Gastrocnemius medialis (tissue), 4 donors: Measurements from ENCODE around the gene BRF1. TPM values are rescaled to one million over a fixed set of nuclear protein-coding genes. Genes with fewer than 3 reads are reported as not detected.

ENCODE experiments used
- ATAC-seq, 2 donors: fragments of 150-250 bp; one replicate each; pipeline ENCODE4 v1.9.1; 2016
- DNase-seq, 2 donors: peaks; one replicate each; pipeline ENCODE4 v3.0.0-alpha.2; 2019
- H3K27ac ChIP-seq, 4 donors: fragments of 200-600 bp; sonication (generic); 1 replicate in 1 of 4; 2 replicates in 3 of 4; pipeline ENCODE4 v1.5.1; 2016 to 2018; ENCODE audit warnings: mild to moderate bottlenecking in 2 of 4, moderate library complexity in 1 of 4
- H3K27me3 ChIP-seq, 3 donors: fragments of 200-600 bp; sonication (generic) in 2 of 3; 1 replicate in 1 of 3; 2 replicates in 2 of 3; pipeline versions ENCODE4 v1.5.1 to v1.6.0; 2016 to 2019; ENCODE audit warnings: mild to moderate bottlenecking in 1 of 3, moderate library complexity in 1 of 3
- H3K36me3 ChIP-seq, 2 donors: fragments of 200-600 bp; sonication (generic) in 1 of 2; one replicate each; pipeline ENCODE4 v1.5.1; 2017 to 2018
- H3K4me1 ChIP-seq, 2 donors: fragments of 200-600 bp; sonication (generic) in 1 of 2; one replicate each; pipeline ENCODE4 v1.5.1; 2016 to 2017; ENCODE audit warnings: mild to moderate bottlenecking in 2 of 2
- H3K4me3 ChIP-seq, 4 donors: fragments of 200-600 bp; sonication (generic) in 3 of 4; 1 replicate in 1 of 4; 2 replicates in 3 of 4; pipeline ENCODE4 v1.5.1; 2016 to 2019; ENCODE audit warnings: mild to moderate bottlenecking in 2 of 4
- H3K9me3 ChIP-seq, 3 donors: fragments of 200-600 bp; sonication (generic) in 2 of 3; 1 replicate in 1 of 3; 2 replicates in 2 of 3; pipeline ENCODE4 v1.5.1; 2016 to 2019
- CTCF ChIP-seq, 5 experiments: fragments of 450-650 bp in 3 of 5; fragments of 200-600 bp in 2 of 5; sonication (generic) in 2 of 5; IDR thresholded peaks in 4 of 5; conservative IDR thresholded peaks in 1 of 5; 1 replicate in 4 of 5; 2 replicates in 1 of 5; pipeline ENCODE4 v1.5.1; 2016 to 2019; ENCODE audit warnings: antibody characterized with exemption in 5 of 5, mild to moderate bottlenecking in 3 of 5, moderate library complexity in 3 of 5
- POLR2A ChIP-seq, 2 donors: fragments of 450-650 bp; IDR thresholded peaks; one replicate each; pipeline ENCODE4 v1.6.1; 2017; ENCODE audit warnings: antibody characterized with exemption in 2 of 2, mild to moderate bottlenecking in 2 of 2, moderate library complexity in 2 of 2
- in situ Hi-C, 4 donors: fragments of 200-750 bp; cut with MboI; loops; one replicate each; pipeline versions ENCODE4 v1.15.0 to v1.8.0; 2017; ENCODE audit warnings: low sequenced_read_pairs in 4 of 4
- intact Hi-C: fragments of 100-400 bp; cut with DNase I; formaldehyde crosslinking; loops from one replicate; pipeline ENCODE4 v1.15.1; 2023; ENCODE audit warnings: low total_unique reads
- total RNA-seq, 4 donors: library from RNA; depleted of rRNA; stranded (reverse); fragments of >200 nt; gene quantifications; one replicate each; pipeline versions ENCODE4 v1.1.0 to v1.2.3, GENCODE V29; 2016

The BRF1 gene
- total RNA-seq, 4 donors from 2014 or later: 19.5 to 27.4 (median 21.4) TPM

- H3K27me3 ChIP-seq: no peaks in the 10 kb centered on the region
- intact Hi-C loops (no loop called here), in situ Hi-C loops (no loop called here)
- DNase-seq (no peak), ATAC-seq (no peak)
- H3K36me3 ChIP-seq: no peaks in the 10 kb centered on the region
- H3K4me1 ChIP-seq: peaks cover 3 to 5% of the 10 kb centered on the region in 2 donors
- no peaks in the 10 kb centered on the region for H3K9me3 ChIP-seq
- H3K4me3 ChIP-seq: no peak overlapping the region
- H3K27ac ChIP-seq: no peak overlapping the region
- TF ChIP-seq POLR2A (IDR thresholded peaks at IDR 0.05) (no peak), CTCF (IDR thresholded peaks at IDR 0.05 in 4 of 5, conservative IDR thresholded peaks at IDR 0.05 in 1 of 5) (no peak)
Observed at GRCh38 chr14:105285174-105285573, 15.6 kb downstream of the BRF1 start.

GRCh38 chr14:105283899-105284298 lies 16.9 kb downstream of the BRF1 start:
- peaks cover 3 to 5% of the 10 kb centered on the region in 2 donors for H3K4me1 ChIP-seq
- intact Hi-C loops (loop anchor here (5.0 kb wide), 1 partner anchor 82 kb away; no protein-coding TSS in a partner anchor), in situ Hi-C loops (no loop called here)
- DNase-seq (no peak), ATAC-seq (no peak)
- no peak overlapping the region for H3K4me3 ChIP-seq
- TF ChIP-seq CTCF (IDR thresholded peaks at IDR 0.05 in 4 of 5, conservative IDR thresholded peaks at IDR 0.05 in 1 of 5): no peak
- H3K27me3 ChIP-seq: no peaks in the 10 kb centered on the region
- H3K27ac ChIP-seq: no peak overlapping the region
- no peaks in the 10 kb centered on the region for H3K9me3 ChIP-seq
- no peaks in the 10 kb centered on the region for H3K36me3 ChIP-seq

GRCh38 chr14:105283028-105283427 lies 17.8 kb downstream of the BRF1 start:
- Histone ChIP-seq H3K36me3 (no peaks in the 10 kb centered on the region), H3K27me3 (no peaks in the 10 kb centered on the region), H3K4me1 (peaks cover 4 to 10% of the 10 kb centered on the region in 2 donors), H3K27ac (no peak overlapping the region), H3K4me3 (no peak overlapping the region), H3K9me3 (no peaks in the 10 kb centered on the region)
- DNase-seq (no peak), ATAC-seq (no peak)
- intact Hi-C loops (loop anchor here (5.0 kb wide), 1 partner anchor 81 kb away; no protein-coding TSS in a partner anchor), in situ Hi-C loops (no loop called here)
- TF ChIP-seq POLR2A (IDR thresholded peaks at IDR 0.05): no peak
- no peak for TF ChIP-seq CTCF (IDR thresholded peaks at IDR 0.05 in 4 of 5, conservative IDR thresholded peaks at IDR 0.05 in 1 of 5)

GRCh38 chr14:105282098-105282725 lies 18.6 kb downstream of the BRF1 start:
- DNase-seq (no peak), ATAC-seq (no peak)
- no peak for TF ChIP-seq POLR2A (IDR thresholded peaks at IDR 0.05)
- TF ChIP-seq CTCF (IDR thresholded peaks at IDR 0.05 in 4 of 5, conservative IDR thresholded peaks at IDR 0.05 in 1 of 5): no peak
- intact Hi-C loops (loop anchor here (5.0 kb wide), 1 partner anchor 80 kb away; no protein-coding TSS in a partner anchor), in situ Hi-C loops (no loop called here)
- Histone ChIP-seq H3K36me3 (no peaks in the 10 kb centered on the region), H3K27me3 (no peaks in the 10 kb centered on the region), H3K4me1 (peaks cover 11 to 16% of the 10 kb centered on the region in 2 donors), H3K27ac (no peak overlapping the region), H3K4me3 (no peak overlapping the region), H3K9me3 (no peaks in the 10 kb centered on the region)
